Body of pancreas (tissue), 4 donors: ENCODE data around the gene MAPK14. TPM values are rescaled to one million over a fixed set of nuclear protein-coding genes. Genes with fewer than 3 reads are reported as not detected.

Experiments used
- ATAC-seq: fragments of 150-250 bp; one replicate; pipeline ENCODE4 v1.9.1; 2016
- DNase-seq, 4 donors: peaks; one replicate each; pipeline ENCODE4 v3.0.0-alpha.2; 2019
- H3K27ac ChIP-seq, 4 donors: fragments of 200-600 bp; sonication (generic); 1 replicate in 3 of 4; 2 replicates in 1 of 4; pipeline versions ENCODE4 v1.5.1 to v1.6.1; 2016 to 2019; ENCODE audit warnings: mild to moderate bottlenecking in 1 of 4, mixed read lengths in 1 of 4, moderate library complexity in 1 of 4
- H3K27me3 ChIP-seq, 2 donors: fragments of 200-600 bp; sonication (generic); one replicate each; pipeline ENCODE4 v1.6.0; 2016; ENCODE audit warnings: mild to moderate bottlenecking in 1 of 2
- H3K36me3 ChIP-seq, 2 donors: fragments of 200-600 bp; sonication (generic); replicated peaks in 1 of 2; 2 replicates each; pipeline ENCODE4 v1.5.1; 2016; ENCODE audit warnings: low read depth in 2 of 2; ENCODE audit not compliant: insufficient read depth in 1 of 2
- H3K4me1 ChIP-seq: fragments of 200-600 bp; sonication (generic); one replicate; pipeline ENCODE4 v1.6.0; 2016
- H3K4me3 ChIP-seq, 2 donors: fragments of 200-600 bp; sonication (generic); 1 replicate in 1 of 2; 2 replicates in 1 of 2; pipeline ENCODE4 v1.5.1; 2016 to 2019
- H3K9me3 ChIP-seq, 3 donors: fragments of 200-600 bp; sonication (generic); 1 replicate in 2 of 3; 2 replicates in 1 of 3; pipeline ENCODE4 v1.5.1; 2016
- POLR2A ChIP-seq, 3 donors: fragments of 450-650 bp; IDR thresholded peaks; one replicate each; pipeline ENCODE4 v1.6.1; 2016; ENCODE audit warnings: antibody characterized with exemption in 3 of 3, mild to moderate bottlenecking in 2 of 3
- WGBS, 2 donors: methylation state at CpG; one replicate each; pipeline ENCODE4 v1.1.5; 2017; 5-methylcytosine and 5-hydroxymethylcytosine counted together
- intact Hi-C: fragments of 100-400 bp; cut with DNase I; formaldehyde crosslinking; loops from one replicate; pipeline ENCODE4 v1.15.1; 2023
- total RNA-seq, 2 donors: library from RNA; depleted of rRNA; stranded (reverse); fragments of >200 nt; gene quantifications; one replicate each; pipeline ENCODE4 v1.1.0, GENCODE V29; 2016
- TF ChIP-seq, protein P1 (sequence below), 7 experiments: fragments of 450-650 bp in 4 of 7; fragments of 200-600 bp in 3 of 7; sonication (generic) in 3 of 7; IDR thresholded peaks; one replicate each; pipeline ENCODE4 v1.5.1; 2016 to 2019; ENCODE audit warnings: antibody characterized with exemption in 7 of 7

The MAPK14 gene
- total RNA-seq, 2 donors from 2014 or later = 30.3 to 33.7 TPM

DNA sequence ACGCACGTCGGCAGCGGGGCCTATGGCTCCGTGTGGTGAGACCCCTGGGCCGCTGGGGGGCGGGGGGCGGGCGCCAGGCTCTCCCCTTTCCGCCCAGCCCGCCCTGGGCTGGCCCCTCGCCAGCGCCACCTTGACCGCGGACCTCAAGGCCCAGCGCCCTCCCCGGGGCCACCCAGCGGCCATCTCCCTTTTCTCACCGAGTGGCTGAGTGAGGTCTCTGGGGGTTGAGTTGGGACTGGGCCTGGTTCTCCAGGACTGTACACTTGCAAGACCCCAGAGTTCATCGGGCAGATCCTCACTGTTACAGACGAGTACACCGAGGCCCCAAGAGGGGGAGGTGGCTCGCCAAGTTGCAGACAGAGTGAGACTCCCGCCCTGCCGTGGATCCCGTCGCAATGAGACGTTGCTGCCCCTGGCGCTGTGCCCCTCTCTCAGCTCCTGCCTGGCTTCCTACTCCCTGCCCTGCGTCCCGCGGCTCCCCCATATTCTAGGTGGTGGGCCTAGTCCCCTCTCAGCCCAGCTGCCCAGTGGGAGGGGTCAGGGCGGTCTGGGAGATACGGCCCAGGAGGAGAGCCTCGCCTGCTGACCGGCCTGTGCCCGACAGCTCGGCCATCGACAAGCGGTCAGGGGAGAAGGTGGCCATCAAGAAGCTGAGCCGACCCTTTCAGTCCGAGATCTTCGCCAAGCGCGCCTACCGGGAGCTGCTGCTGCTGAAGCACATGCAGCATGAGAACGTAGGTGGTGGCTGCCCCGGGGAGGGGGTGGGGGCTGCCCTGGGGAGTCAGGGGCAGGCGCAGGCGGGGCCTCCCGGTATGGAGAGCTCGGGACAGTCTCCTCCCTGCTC, 103.3 kb downstream of the MAPK14 start:
- Histone ChIP-seq H3K36me3 (no peaks in the 10 kb centered on the region), H3K27me3 (no peaks in the 10 kb centered on the region), H3K4me3 (peak overlapping the region; percentile 23 to 54), H3K4me1 (peaks cover 28% of the 10 kb centered on the region), H3K9me3 (no peaks in the 10 kb centered on the region), H3K27ac (peak overlapping the region; percentile 91 to 93 (median 92))
- DNase-seq = peak; percentile 69 to 80 (median 76)
- TF ChIP-seq, protein P1, sequence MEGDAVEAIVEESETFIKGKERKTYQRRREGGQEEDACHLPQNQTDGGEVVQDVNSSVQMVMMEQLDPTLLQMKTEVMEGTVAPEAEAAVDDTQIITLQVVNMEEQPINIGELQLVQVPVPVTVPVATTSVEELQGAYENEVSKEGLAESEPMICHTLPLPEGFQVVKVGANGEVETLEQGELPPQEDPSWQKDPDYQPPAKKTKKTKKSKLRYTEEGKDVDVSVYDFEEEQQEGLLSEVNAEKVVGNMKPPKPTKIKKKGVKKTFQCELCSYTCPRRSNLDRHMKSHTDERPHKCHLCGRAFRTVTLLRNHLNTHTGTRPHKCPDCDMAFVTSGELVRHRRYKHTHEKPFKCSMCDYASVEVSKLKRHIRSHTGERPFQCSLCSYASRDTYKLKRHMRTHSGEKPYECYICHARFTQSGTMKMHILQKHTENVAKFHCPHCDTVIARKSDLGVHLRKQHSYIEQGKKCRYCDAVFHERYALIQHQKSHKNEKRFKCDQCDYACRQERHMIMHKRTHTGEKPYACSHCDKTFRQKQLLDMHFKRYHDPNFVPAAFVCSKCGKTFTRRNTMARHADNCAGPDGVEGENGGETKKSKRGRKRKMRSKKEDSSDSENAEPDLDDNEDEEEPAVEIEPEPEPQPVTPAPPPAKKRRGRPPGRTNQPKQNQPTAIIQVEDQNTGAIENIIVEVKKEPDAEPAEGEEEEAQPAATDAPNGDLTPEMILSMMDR (IDR thresholded peaks at IDR 0.05) = peak in 4 of 7 experiments; percentile 17 to 34 (median 27)
- peak; percentile 8 to 58 (median 43) for TF ChIP-seq POLR2A (IDR thresholded peaks at IDR 0.05)
- peak; percentile 70 for ATAC-seq
- intact Hi-C loops = no loop called here
- WGBS, 2 donors = 2 to 13% methylated on average over 6 to 46 of the region's 52 CpGs

- H3K36me3 ChIP-seq = peaks cover 1 to 3% of the 10 kb centered on the region in 2 donors
- intact Hi-C loops = no loop called here
- no peaks in the 10 kb centered on the region for H3K27me3 ChIP-seq
- DNase-seq = peak; percentile 79 to 88 (median 86)
- WGBS, 2 donors = 2 to 4% methylated on average over 6 to 8 of the region's 8 CpGs
- no peaks in the 10 kb centered on the region for H3K9me3 ChIP-seq
- TF ChIP-seq, protein P1 (IDR thresholded peaks at IDR 0.05) = no peak
- TF ChIP-seq POLR2A (IDR thresholded peaks at IDR 0.05) = no peak
- H3K27ac ChIP-seq = peak overlapping the region; percentile 91 to 93 (median 92)
- peak; percentile 53 for ATAC-seq
- peaks cover 28% of the 10 kb centered on the region for H3K4me1 ChIP-seq
- peak overlapping the region in 1 of 2 donors; percentile 54 for H3K4me3 ChIP-seq
Observed at GRCh38 chr6:36131511-36132245, 104.1 kb downstream of the MAPK14 start.

DNA sequence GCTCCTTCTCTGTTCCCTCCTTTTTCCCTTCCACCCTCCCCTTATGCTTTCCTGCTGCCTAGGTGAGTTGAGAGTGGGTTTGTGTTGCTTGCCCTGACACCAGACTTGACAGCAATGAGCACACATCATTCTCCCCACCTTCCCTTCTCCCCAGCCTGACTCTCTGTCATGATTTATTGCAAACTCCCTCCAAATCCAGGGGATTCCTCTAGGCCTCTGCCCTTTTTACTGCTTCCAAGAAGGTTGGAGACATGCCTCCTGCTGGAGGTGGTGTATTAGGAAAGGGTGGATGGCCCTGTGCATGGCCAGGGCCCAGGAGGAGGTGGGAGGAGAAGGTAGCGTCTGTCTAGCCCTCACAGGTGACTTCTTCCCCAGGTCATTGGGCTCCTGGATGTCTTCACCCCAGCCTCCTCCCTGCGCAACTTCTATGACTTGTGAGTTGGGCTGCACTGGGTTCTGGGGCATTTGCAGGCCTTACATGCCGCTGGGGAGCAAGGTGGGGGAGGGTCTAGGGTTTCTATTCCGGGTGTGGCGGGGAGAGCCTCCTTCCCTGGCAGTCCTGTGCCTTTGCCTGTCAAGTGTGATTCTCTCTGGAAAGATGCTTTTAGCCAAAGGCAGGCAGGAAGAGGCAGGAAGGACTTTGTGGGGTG, 104.8 kb downstream of the MAPK14 start:
- Histone ChIP-seq H3K27me3 (no peaks in the 10 kb centered on the region), H3K4me1 (peaks cover 28% of the 10 kb centered on the region), H3K27ac (peak overlapping the region in 3 of 4 donors; percentile 91 to 93 (median 92)), H3K4me3 (no peak overlapping the region), H3K9me3 (no peaks in the 10 kb centered on the region), H3K36me3 (peaks cover 3 to 5% of the 10 kb centered on the region in 2 donors)
- WGBS, 2 donors = 87 to 88% methylated on average over 5 of the region's 5 CpGs
- peak in 1 of 4 donors; percentile 4 for DNase-seq
- intact Hi-C loops = no loop called here
- ATAC-seq = no peak
- TF ChIP-seq POLR2A (IDR thresholded peaks at IDR 0.05) = no peak
- TF ChIP-seq, protein P1 (IDR thresholded peaks at IDR 0.05) = no peak

GRCh38 chr6:36133148-36133547, 105.5 kb downstream of the MAPK14 start:
- Histone ChIP-seq H3K4me1 (peaks cover 28% of the 10 kb centered on the region), H3K4me3 (no peak overlapping the region), H3K27me3 (no peaks in the 10 kb centered on the region), H3K27ac (no peak overlapping the region), H3K36me3 (peaks cover 3 to 6% of the 10 kb centered on the region in 2 donors), H3K9me3 (no peaks in the 10 kb centered on the region)
- WGBS, 2 donors = 92 to 93% methylated on average over 3 to 4 of the region's 4 CpGs
- DNase-seq = peak in 1 of 4 donors; percentile 4
- TF ChIP-seq, protein P1 (IDR thresholded peaks at IDR 0.05) = no peak
- TF ChIP-seq POLR2A (IDR thresholded peaks at IDR 0.05) = no peak
- ATAC-seq = no peak
- intact Hi-C loops = no loop called here
